ENCODE data around the gene KRT32.
"Not testable (repeated sequence)": the region's sequence is repeated elsewhere in the genome, so short reads cannot be mapped to it uniquely, and the experiment has no call there.

Gene KRT32

GRCh38 chr17:41424111-41424635 lies 43.0 kb downstream of the KRT32 start, which contains the start of gene KRT37:
TSS of gene KRT37 (minus strand) at chr17:41424585. CDS start at chr17:41424523, 62 bp downstream.
- H3K4me3 ChIP-seq (ENCODE audit: control insufficient read depth, low read depth, low read length), result no peak within 1 kb of the TSS
- no peak for DNase-seq (ENCODE audit: low read depth)
- TF ChIP-seq CTCF (conservative IDR thresholded peaks at IDR 0.05; ENCODE audit: control insufficient read depth, insufficient read depth, low read depth, low read length), result no peak

DNA sequence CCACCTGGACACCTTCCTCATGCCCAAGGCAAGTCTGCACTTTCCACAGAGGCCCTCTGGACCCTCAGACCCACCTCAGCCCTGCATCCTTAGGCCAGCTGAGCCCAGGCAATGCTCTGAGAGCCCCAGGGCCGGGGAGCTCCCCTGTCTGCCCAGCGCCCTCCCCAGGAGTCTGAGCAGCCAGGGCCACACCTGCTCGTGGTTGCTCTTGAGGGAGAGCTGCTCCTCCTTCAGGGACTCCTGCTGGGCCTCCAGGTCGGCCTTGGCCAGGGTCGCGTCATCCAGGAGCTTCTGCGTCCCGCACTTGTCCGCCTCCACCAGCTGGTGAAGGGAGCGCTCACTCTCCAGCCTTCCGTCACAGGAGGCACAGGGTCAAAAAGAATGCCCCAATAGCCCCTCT lies 44.6 kb downstream of the KRT32 start:
- H3K4me3 ChIP-seq (ENCODE audit: control insufficient read depth, low read depth, low read length); DNase-seq (ENCODE audit: low read depth): not testable (repeated sequence)

DNA sequence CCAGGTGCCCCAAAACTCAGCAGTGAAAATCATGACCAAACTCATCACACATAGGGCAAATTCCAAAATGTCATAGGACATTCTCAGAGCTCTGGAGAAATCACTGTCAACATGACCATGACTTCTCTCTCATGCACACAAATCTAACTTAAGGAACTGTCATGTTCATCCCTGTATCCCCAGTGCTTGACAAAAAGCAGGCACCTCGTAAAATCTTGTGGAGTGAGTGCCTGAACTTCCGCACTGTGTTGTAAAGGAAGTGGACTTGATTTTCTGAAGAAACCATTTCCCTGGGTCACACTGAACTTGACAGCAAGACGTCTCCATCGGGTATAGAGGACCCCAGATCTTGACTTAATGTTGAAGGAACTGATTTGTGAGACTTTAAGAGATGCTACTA lies 45.6 kb downstream of the KRT32 start:
- DNase-seq (ENCODE audit: low read depth), result no peak
- TF ChIP-seq CTCF (conservative IDR thresholded peaks at IDR 0.05; ENCODE audit: control insufficient read depth, insufficient read depth, low read depth, low read length), result no peak
- no peak overlapping the region for H3K4me3 ChIP-seq (ENCODE audit: control insufficient read depth, low read depth, low read length)

- no peak for TF ChIP-seq CTCF (conservative IDR thresholded peaks at IDR 0.05; ENCODE audit: control insufficient read depth, insufficient read depth, low read depth, low read length)
- H3K4me3 ChIP-seq (ENCODE audit: control insufficient read depth, low read depth, low read length), result no peak overlapping the region
- peak; percentile 37 for DNase-seq (ENCODE audit: low read depth)
Observed at GRCh38 chr17:41421116-41421515, 46.1 kb downstream of the KRT32 start.

- DNase-seq (ENCODE audit: low read depth), result no peak
- H3K4me3 ChIP-seq (ENCODE audit: control insufficient read depth, low read depth, low read length), result no peak overlapping the region
- TF ChIP-seq CTCF (conservative IDR thresholded peaks at IDR 0.05; ENCODE audit: control insufficient read depth, insufficient read depth, low read depth, low read length), result no peak
Observed at GRCh38 chr17:41420134-41420533, 47.1 kb downstream of the KRT32 start.

DNA sequence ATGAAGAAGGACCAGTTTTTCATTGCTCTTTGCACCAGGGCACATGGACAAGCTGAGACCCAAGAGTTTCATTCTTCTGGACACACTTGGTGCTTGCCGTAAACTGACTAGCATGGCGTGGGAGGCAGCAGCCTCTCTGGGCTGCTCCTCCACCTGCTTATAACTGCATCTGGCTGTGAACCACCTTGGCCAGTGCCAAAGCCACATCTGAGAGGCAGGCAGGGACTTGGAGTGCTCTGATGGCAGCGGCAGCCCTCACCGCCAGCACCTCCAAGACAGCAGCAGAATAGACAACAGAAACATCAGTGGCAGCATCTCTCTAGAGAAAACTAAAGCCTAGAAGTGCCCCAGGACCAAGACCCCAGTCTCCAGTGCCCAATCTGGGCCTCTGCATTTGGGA lies 47.5 kb downstream of the KRT32 start:
- no peak for DNase-seq (ENCODE audit: low read depth)
- no peak overlapping the region for H3K4me3 ChIP-seq (ENCODE audit: control insufficient read depth, low read depth, low read length)
- no peak for TF ChIP-seq CTCF (conservative IDR thresholded peaks at IDR 0.05; ENCODE audit: control insufficient read depth, insufficient read depth, low read depth, low read length)

DNA sequence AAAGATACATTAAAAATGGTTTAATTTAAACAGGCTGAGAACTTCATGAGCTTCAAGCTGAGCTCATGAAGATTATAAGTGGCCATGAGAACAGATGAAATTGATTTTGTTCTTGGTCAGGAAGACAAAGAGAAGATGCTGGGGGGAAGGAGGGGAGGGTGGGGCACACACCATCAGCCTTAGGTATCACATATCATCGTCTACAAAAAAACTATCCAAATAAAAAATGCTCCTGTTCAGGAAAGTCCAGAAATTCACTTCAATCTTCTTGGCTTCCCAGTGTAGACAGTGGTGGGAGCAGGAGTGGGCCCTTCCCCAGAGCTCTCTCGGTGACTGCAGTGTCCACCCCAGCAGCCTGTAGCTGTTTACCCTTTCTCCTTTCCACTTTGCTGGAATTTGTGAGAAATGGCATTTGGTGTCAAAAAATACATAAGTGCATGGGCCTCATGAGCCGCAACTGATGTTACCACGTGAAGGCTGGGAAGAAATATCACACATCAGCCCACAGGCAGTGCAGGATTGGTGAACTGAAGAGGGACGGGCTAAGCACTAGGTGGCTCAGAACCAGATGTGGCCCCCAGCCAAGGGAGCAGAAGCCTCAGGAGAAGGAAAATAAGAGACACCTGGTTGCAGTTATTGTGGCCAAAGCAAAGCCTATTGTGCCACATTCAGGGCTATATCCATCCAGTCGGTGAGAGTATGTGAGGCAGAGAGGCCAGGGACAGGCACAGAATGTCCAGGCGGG lies 48.9 kb downstream of the KRT32 start:
- TF ChIP-seq CTCF (conservative IDR thresholded peaks at IDR 0.05; ENCODE audit: control insufficient read depth, insufficient read depth, low read depth, low read length), result no peak
- H3K4me3 ChIP-seq (ENCODE audit: control insufficient read depth, low read depth, low read length), result no peak overlapping the region

More for the DNA sequence above, 48.9 kb downstream of the KRT32 start:
- DNase-seq (ENCODE audit: low read depth), result no peak
